ENCODE data around the gene CCDC24. TPM values are rescaled to one million over a fixed set of nuclear protein-coding genes. Genes with fewer than 3 reads are reported as not detected.

The CCDC24 gene
- total and polyA plus RNA-seq, 9 of the 15 experiments (the other 6 are each of a cell fraction or from before 2014, with no cell fraction given): 0.31 to 4.5 (median 1.5) TPM

DNA sequence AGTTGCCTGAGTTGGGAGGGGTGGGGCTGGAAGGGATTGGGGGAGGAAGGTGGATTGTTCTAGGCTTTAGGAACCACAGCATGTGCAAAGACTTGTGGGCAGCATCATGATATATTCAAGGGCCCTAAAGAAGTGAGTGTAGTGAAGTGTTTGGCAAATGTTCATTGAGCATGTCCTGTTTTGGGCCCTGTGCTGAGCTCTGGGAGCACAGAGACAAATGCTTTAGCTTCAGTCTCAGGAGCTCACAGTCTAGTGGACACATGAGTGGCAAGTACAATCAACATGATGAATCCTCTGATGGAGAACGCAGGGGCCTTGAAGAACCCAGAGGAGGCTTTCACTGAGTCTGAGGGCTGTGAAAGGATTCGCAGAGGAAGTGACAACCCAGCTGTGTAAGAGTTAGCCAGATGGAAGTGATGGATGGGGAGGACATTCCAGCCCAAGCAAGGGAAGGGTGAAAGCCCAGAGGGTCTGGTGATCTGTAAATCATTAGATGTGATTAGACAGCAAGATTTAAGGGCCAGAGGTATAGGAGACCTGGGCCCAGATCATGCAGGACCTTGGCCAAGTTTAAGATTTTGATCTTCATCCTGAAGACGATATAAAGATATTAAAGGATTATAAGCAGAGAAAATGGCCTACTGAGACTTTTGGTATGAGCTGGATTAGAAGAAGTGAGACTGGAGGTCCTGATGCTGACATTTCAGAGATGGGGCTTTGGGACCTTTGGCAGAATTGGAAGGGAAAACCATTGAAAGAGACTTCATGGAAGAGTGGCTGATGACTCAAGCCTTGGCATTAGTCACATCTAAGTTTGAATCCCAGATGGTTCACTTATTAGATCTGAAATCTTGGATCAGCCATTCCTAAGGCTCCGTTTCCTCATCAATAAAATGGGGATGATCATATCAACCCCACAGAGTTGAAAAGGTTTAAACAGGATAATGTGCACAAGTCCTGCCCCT lies 40.1 kb upstream of the CCDC24 start (continued):
- TF ChIP-seq CTCF (IDR thresholded peaks at IDR 0.05 in 2 of 3, conservative IDR thresholded peaks at IDR 0.05 in 1 of 3; ENCODE audit: insufficient read depth in 2 of 3, low read depth in 1 of 3, low read length in 3 of 3) (no peak), ERF (CRISPR knock-in tag; IDR thresholded peaks at IDR 0.05) (no peak), BCOR (IDR thresholded peaks at IDR 0.05) (no peak)
- TF ChIP-seq, protein P1, sequence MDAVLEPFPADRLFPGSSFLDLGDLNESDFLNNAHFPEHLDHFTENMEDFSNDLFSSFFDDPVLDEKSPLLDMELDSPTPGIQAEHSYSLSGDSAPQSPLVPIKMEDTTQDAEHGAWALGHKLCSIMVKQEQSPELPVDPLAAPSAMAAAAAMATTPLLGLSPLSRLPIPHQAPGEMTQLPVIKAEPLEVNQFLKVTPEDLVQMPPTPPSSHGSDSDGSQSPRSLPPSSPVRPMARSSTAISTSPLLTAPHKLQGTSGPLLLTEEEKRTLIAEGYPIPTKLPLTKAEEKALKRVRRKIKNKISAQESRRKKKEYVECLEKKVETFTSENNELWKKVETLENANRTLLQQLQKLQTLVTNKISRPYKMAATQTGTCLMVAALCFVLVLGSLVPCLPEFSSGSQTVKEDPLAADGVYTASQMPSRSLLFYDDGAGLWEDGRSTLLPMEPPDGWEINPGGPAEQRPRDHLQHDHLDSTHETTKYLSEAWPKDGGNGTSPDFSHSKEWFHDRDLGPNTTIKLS (IDR thresholded peaks at IDR 0.05; ENCODE audit: borderline replicate concordance, low read depth): no peak
